WTC11 (cell line): Measurements from ENCODE around the gene CYP2R1. TPM values are rescaled to one million over a fixed set of nuclear protein-coding genes. Genes with fewer than 3 reads are reported as not detected.

Experiments used
- ATAC-seq: fragments of 200-7000 bp; cut with Tn5 transposase; 2 replicates; pipeline ENCODE4 v1.10.0; 2021; ENCODE audit warnings: mild to moderate bottlenecking, moderate library complexity
- CTCF ChIA-PET: fragments of 300-600 bp; sonication (Branson Sonifier 250); formaldehyde crosslinking; loops from one replicate; lab custom pipeline; 2021; ENCODE audit warnings: antibody characterized with exemption; lab: Charles Lee
- POLR2A ChIA-PET: fragments of 350-600 bp; sonication (Branson Sonifier 250); formaldehyde crosslinking; loops from one replicate; lab custom pipeline; 2021; ENCODE audit warnings: antibody characterized with exemption; lab: Charles Lee
- DNase-seq: peaks from one replicate; pipeline ENCODE4 v3.0.0; 2021; ENCODE audit warnings: low spot score
- H3K27ac Mint-ChIP-seq: 2 replicates; pipeline ENCODE4 v1.8.0; 2021; ENCODE audit warnings: mixed read lengths
- H3K27me3 Mint-ChIP-seq: 2 replicates; pipeline ENCODE4 v1.8.0; 2021; ENCODE audit warnings: low read depth, mild to moderate bottlenecking, moderate library complexity, mixed read lengths
- H3K36me3 Mint-ChIP-seq: 2 replicates; pipeline ENCODE4 v1.8.0; 2021; ENCODE audit warnings: mixed read lengths
- H3K4me1 Mint-ChIP-seq: 2 replicates; pipeline ENCODE4 v1.8.0; 2022; ENCODE audit warnings: mixed read lengths
- H3K4me3 Mint-ChIP-seq: 2 replicates; pipeline ENCODE4 v1.8.0; 2021; ENCODE audit warnings: mild to moderate bottlenecking, moderate library complexity, mixed read lengths
- H3K9me3 Mint-ChIP-seq: 2 replicates; pipeline ENCODE4 v1.8.0; 2021; ENCODE audit warnings: mixed read lengths
- ARID4B ChIP-seq: sonication (generic); formaldehyde crosslinking; IDR thresholded peaks from 2 replicates; pipeline ENCODE4 v1.8.0; 2023; ENCODE audit warnings: missing genetic modification reagents, mild to moderate bottlenecking, borderline replicate concordance
- CDX4 ChIP-seq: fragments of 250-450 bp; sonication (Bioruptor Pico); IDR thresholded peaks from 2 replicates; pipeline ENCODE4 v1.9.0; 2021; ENCODE audit warnings: moderate library complexity, mild to moderate bottlenecking, inconsistent platforms, borderline replicate concordance
- FOXP4 ChIP-seq: sonication (generic); formaldehyde crosslinking; IDR thresholded peaks from 2 replicates; pipeline ENCODE4 v1.8.0; 2022; ENCODE audit warnings: mild to moderate bottlenecking, missing genetic modification reagents
- MLX ChIP-seq: sonication (generic); formaldehyde crosslinking; IDR thresholded peaks from 2 replicates; pipeline ENCODE4 v1.8.1; 2023; ENCODE audit warnings: mild to moderate bottlenecking, missing genetic modification reagents, moderate library complexity
- PRDM15 ChIP-seq: sonication (generic); formaldehyde crosslinking; IDR thresholded peaks from 2 replicates; pipeline ENCODE4 v1.8.0; 2022; ENCODE audit warnings: missing genetic modification reagents
- USF1 ChIP-seq: sonication (generic); formaldehyde crosslinking; IDR thresholded peaks from 2 replicates; pipeline ENCODE4 v1.8.0; 2022; ENCODE audit warnings: mild to moderate bottlenecking, missing genetic modification reagents
- total RNA-seq: library from RNA; stranded (reverse); gene quantifications from 3 replicates; pipeline ENCODE4 v1.2.3, GENCODE V29; 2021

The CYP2R1 gene
- total RNA-seq, 1 experiment from 2014 or later, result 14.9 TPM

- Mint-ChIP-seq H3K4me3 (no peak overlapping the region), H3K27me3 (no peaks in the 10 kb centered on the region)
- ChIA-PET CTCF (interaction anchor here (1.1 kb wide), 1 partner anchor 238 kb away, joined by 4 read pairs; no protein-coding TSS in a partner anchor), POLR2A (no interaction called here)
- no peak for TF ChIP-seq CDX4 (CRISPR knock-in tag)
- no peak for TF ChIP-seq MLX (CRISPR knock-in tag)
- TF ChIP-seq ARID4B (CRISPR knock-in tag), result no peak
- TF ChIP-seq, all 79 proteins: peak for 0
- Mint-ChIP-seq H3K9me3 (peaks cover 9% of the 10 kb centered on the region; the same call in 1 of the 2 replicates), H3K36me3 (peaks cover 9% of the 10 kb centered on the region), H3K4me1 (no peaks in the 10 kb centered on the region), H3K27ac (no peak overlapping the region)
- ATAC-seq (no peak), DNase-seq (no peak)
These were observed 30.4 kb downstream of the CYP2R1 start for GRCh38 chr11:14861680-14862079.

GRCh38 chr11:14860511-14860910 is 31.5 kb downstream of the CYP2R1 start:
- ChIA-PET POLR2A (no interaction called here), CTCF (interaction anchor here (0.5 to 1.3 kb wide), 3 partner anchors 47 to 238 kb away, joined by 3 to 5 read pairs (median 3); no protein-coding TSS in a partner anchor)
- Mint-ChIP-seq H3K27ac (no peak overlapping the region), H3K9me3 (peaks cover 9% of the 10 kb centered on the region; the same call in 1 of the 2 replicates), H3K4me3 (no peak overlapping the region), H3K4me1 (no peaks in the 10 kb centered on the region), H3K27me3 (no peaks in the 10 kb centered on the region), H3K36me3 (peaks cover 9% of the 10 kb centered on the region)
- no peak for ATAC-seq
- no peak for DNase-seq
- no peak for TF ChIP-seq MLX (CRISPR knock-in tag)
- TF ChIP-seq PRDM15 (CRISPR knock-in tag), result no peak
- no peak for TF ChIP-seq FOXP4 (CRISPR knock-in tag)
- TF ChIP-seq USF1 (CRISPR knock-in tag), result no peak
